CD4-positive, CD25-positive, alpha-beta regulatory T cell (primary cell): ENCODE results near the gene DNAJC9. TPM values are rescaled to one million over a fixed set of nuclear protein-coding genes. Genes with fewer than 3 reads are reported as not detected.

Experiments
- ATAC-seq, 2 donors: fragments of 150-1000 bp; cut with Tn5 transposase; one replicate each; pipeline ENCODE4 v1.10.0; 2021; ENCODE audit warnings: low read depth in 2 of 2, moderate number of reproducible peaks in 2 of 2, moderate library complexity in 1 of 2
- DNase-seq, 3 donors: peaks; one replicate each; pipeline versions ENCODE4 v3.0.0 to v3.0.0-alpha.2; 2012 to 2022; ENCODE audit warnings: mixed read lengths in 1 of 3
- H3K27ac ChIP-seq: one replicate; pipeline ENCODE4 v1.7.0; 2013; ENCODE audit warnings: mild to moderate bottlenecking, low read length; ENCODE audit not compliant: insufficient read depth, poor library complexity, severe bottlenecking
- H3K27me3 ChIP-seq: one replicate; pipeline ENCODE4 v1.7.0; 2013; ENCODE audit warnings: low read length; ENCODE audit not compliant: control insufficient read depth, insufficient read depth
- H3K36me3 ChIP-seq: one replicate; pipeline ENCODE4 v1.7.0; 2013; ENCODE audit warnings: mild to moderate bottlenecking, low read length, moderate library complexity; ENCODE audit not compliant: control insufficient read depth, insufficient read depth
- H3K4me1 ChIP-seq: 2 replicates; pipeline ENCODE4 v1.7.0; 2013; ENCODE audit warnings: mild to moderate bottlenecking, low read length; ENCODE audit not compliant: insufficient read depth, control insufficient read depth, poor library complexity, severe bottlenecking
- H3K4me3 ChIP-seq: one replicate; pipeline ENCODE4 v1.7.0; 2013; ENCODE audit warnings: low read depth, mild to moderate bottlenecking, low read length, moderate library complexity
- H3K9me3 ChIP-seq, 2 experiments: 1 replicate in 1 of 2; 2 replicates in 1 of 2; pipeline ENCODE4 v1.7.0; 2013; ENCODE audit warnings: low read length in 2 of 2, mild to moderate bottlenecking in 1 of 2, moderate library complexity in 1 of 2; ENCODE audit not compliant: control insufficient read depth in 2 of 2
- H3K27ac Mint-ChIP-seq, 3 donors: one replicate each; pipeline ENCODE4 v1.8.0; 2020 to 2022; ENCODE audit warnings: mild to moderate bottlenecking in 3 of 3, mixed read lengths in 3 of 3, moderate library complexity in 2 of 3
- H3K27me3 Mint-ChIP-seq: one replicate; pipeline ENCODE4 v1.8.0; 2022; ENCODE audit warnings: mild to moderate bottlenecking, mixed read lengths
- H3K36me3 Mint-ChIP-seq: one replicate; pipeline ENCODE4 v1.8.0; 2020; ENCODE audit warnings: mixed read lengths
- H3K4me1 Mint-ChIP-seq, 4 donors: one replicate each; pipeline ENCODE4 v1.8.0; 2020 to 2022; ENCODE audit warnings: mixed read lengths in 4 of 4, mild to moderate bottlenecking in 1 of 4
- H3K4me3 Mint-ChIP-seq, 4 donors: one replicate each; pipeline ENCODE4 v1.8.0; 2020 to 2022; ENCODE audit warnings: mild to moderate bottlenecking in 4 of 4, mixed read lengths in 4 of 4, moderate library complexity in 3 of 4
- H3K9me3 Mint-ChIP-seq, 7 donors: one replicate each; pipeline ENCODE4 v1.8.0; 2020 to 2022; ENCODE audit warnings: mixed read lengths in 7 of 7, mild to moderate bottlenecking in 3 of 7, moderate library complexity in 2 of 7
- polyA plus RNA-seq, 4 donors: library from polyadenylated mRNA; unstranded; fragments of 300-500 nt; fragmentation: Illumina TruSeq; gene quantifications; one replicate each; pipeline ENCODE4 v1.2.3, GENCODE V29; 2021
- total RNA-seq: library from RNA; stranded (reverse); gene quantifications from one replicate; pipeline ENCODE4 v1.2.3, GENCODE V29; 2022

Gene DNAJC9, protein sequence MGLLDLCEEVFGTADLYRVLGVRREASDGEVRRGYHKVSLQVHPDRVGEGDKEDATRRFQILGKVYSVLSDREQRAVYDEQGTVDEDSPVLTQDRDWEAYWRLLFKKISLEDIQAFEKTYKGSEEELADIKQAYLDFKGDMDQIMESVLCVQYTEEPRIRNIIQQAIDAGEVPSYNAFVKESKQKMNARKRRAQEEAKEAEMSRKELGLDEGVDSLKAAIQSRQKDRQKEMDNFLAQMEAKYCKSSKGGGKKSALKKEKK
- total RNA-seq (20.9 TPM), polyA plus RNA-seq (10 to 100 TPM; 32.5 to 35.8 (median 33.9) TPM)

DNA sequence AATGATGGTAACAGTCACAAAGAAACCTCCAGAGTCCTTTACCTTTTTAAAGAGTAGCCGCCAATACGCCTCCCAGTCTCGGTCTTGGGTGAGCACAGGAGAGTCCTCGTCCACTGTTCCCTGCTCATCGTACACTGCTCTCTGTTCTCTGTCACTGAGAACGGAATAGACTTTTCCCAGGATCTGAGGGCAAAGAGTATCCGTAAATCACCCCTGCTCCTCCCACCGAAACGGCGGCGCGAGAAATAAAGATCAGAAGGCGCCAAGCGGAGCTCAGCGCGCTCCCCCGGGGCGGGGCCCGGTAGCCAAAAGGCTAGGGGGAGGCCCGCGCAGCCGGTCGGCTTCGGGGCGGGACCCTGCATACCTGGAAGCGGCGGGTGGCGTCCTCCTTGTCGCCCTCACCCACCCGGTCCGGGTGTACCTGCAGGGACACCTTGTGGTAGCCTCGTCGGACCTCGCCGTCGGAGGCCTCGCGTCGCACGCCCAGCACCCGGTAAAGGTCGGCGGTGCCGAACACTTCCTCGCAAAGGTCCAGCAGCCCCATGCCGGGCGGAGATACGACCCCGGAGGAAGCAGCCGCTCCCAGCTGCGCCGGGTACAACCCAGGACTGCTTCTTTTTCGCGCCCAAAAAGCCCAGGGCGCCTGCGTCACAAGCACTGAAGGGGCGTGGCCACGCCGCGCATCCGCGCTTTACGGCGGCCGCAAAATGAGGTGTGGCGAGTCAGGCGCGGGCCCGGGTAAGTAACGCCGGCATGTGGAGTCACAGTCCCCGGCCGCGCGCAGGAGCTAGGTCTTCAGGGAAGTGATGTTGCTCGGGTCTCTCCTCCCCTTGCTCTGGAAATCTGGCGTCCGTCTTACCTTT is at the start of gene DNAJC9:
Gene DNAJC9, minus strand, starts transcription at position 610 of the 863 bp plus-strand sequence. Its CDS starts 66 bp downstream, at position 544.
- peaks cover 39% of the 10 kb centered on the region for H3K36me3 ChIP-seq
- peaks cover 47% of the 10 kb centered on the region for H3K4me1 ChIP-seq
- H3K27me3 ChIP-seq = no peaks in the 10 kb centered on the region
- peak within 1 kb of the TSS; percentile 98 for H3K27ac Mint-ChIP-seq
- peaks cover 21 to 71% (median 54%) of the 10 kb centered on the region in 4 donors for H3K4me1 Mint-ChIP-seq
- H3K27me3 Mint-ChIP-seq = no peaks in the 10 kb centered on the region
- H3K27ac ChIP-seq = peak within 1 kb of the TSS; percentile 96
- H3K9me3 Mint-ChIP-seq = no peaks in the 10 kb centered on the region
- peak; percentile 84 to 86 for ATAC-seq
- H3K4me3 Mint-ChIP-seq = peak within 1 kb of the TSS; percentile 95 to 99 (median 96)
- H3K9me3 ChIP-seq = no peaks in the 10 kb centered on the region
- H3K4me3 ChIP-seq = peak within 1 kb of the TSS; percentile 94
- peaks cover 40% of the 10 kb centered on the region for H3K36me3 Mint-ChIP-seq
- DNase-seq = peak; percentile 94 to 97 (median 96)

DNA sequence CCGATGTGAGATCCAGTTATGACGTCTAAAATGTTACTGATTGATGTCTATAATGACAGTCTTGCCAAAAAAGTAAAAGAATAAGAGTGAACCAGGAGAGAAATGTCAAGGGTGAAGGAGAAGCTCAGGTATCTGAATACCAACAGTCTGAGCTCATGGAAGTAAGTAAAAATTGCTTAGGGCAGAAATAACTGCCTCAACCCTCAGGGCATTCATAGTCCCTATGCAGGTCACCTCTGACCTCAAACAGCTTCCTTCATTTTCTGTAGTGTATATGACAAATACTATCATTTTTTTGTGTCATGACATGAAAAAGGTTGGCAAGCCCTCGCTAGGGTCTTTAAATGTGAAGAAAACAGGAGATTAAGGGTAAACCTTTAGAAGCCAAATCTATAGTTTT is 46.4 kb upstream of the DNAJC9 start:
- H3K4me3 ChIP-seq = no peak overlapping the region

DNA sequence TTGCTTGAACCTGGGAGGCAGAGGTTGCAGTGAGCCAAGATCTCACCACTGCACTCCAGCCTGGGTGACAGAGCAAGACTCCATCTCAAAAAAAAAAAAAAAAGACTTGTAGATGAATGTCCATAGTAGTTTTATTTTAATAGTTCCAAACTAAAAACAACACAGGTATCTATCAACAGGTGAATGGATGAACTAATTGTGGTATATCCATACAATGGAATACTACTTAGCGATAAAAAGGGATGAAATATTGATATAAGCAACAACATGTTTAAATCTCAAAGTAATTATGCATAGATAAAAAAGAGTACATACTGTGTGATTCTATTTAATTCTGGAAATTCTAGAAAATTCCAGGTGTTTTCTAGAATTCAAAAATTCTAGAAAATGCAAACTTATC is 42.9 kb upstream of the DNAJC9 start:
- ATAC-seq (no peak), DNase-seq (no peak)
- H3K9me3 Mint-ChIP-seq = peaks cover 0 to 10% (median 0%) of the 10 kb centered on the region in 7 donors
- no peak overlapping the region for H3K4me3 Mint-ChIP-seq
- Histone ChIP-seq H3K36me3 (no peaks in the 10 kb centered on the region), H3K4me1 (no peaks in the 10 kb centered on the region), H3K27me3 (no peaks in the 10 kb centered on the region), H3K9me3 (peaks cover 0 to 4% of the 10 kb centered on the region in 2 experiments), H3K27ac (no peak overlapping the region), H3K4me3 (no peak overlapping the region)
- no peaks in the 10 kb centered on the region for H3K4me1 Mint-ChIP-seq
- H3K27ac Mint-ChIP-seq = no peak overlapping the region
- peaks cover 11% of the 10 kb centered on the region for H3K27me3 Mint-ChIP-seq
- peaks cover 15% of the 10 kb centered on the region for H3K36me3 Mint-ChIP-seq

More for the DNA sequence above, 46.4 kb upstream of the DNAJC9 start:
- H3K9me3 ChIP-seq = peaks cover 0 to 4% of the 10 kb centered on the region in 2 experiments
- H3K4me1 Mint-ChIP-seq = no peaks in the 10 kb centered on the region
- H3K4me3 Mint-ChIP-seq = no peak overlapping the region
- no peak overlapping the region for H3K27ac Mint-ChIP-seq
- DNase-seq (no peak), ATAC-seq (no peak)
- H3K36me3 Mint-ChIP-seq = peaks cover 19% of the 10 kb centered on the region
- no peaks in the 10 kb centered on the region for H3K27me3 ChIP-seq
- peaks cover 0 to 10% (median 0%) of the 10 kb centered on the region in 7 donors for H3K9me3 Mint-ChIP-seq
- H3K27ac ChIP-seq = no peak overlapping the region
- H3K4me1 ChIP-seq = no peaks in the 10 kb centered on the region
- peaks cover 14% of the 10 kb centered on the region for H3K27me3 Mint-ChIP-seq
- H3K36me3 ChIP-seq = no peaks in the 10 kb centered on the region

DNA sequence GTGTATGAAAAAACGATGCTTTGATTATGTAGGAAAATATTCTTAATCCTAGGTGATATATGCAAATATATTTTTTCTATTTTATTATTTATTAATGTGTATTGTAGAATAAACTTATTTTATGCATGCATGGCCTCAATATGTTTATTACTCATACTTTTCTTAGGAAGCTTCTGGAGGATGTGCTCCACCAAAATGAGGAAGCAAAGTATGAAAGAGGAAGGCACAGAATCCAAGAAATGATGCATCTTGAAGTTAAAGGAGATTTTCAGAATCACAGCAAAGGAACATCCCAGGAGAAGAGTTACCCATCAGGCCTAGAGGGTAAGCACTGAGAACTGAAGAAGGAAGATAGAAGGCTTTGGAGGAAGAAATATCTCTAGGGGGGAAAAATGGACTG is 40.4 kb upstream of the DNAJC9 start:
- Mint-ChIP-seq H3K27me3 (peaks cover 10% of the 10 kb centered on the region), H3K4me3 (no peak overlapping the region), H3K36me3 (peaks cover 10% of the 10 kb centered on the region), H3K27ac (no peak overlapping the region), H3K9me3 (peaks cover 0 to 10% (median 0%) of the 10 kb centered on the region in 7 donors), H3K4me1 (no peaks in the 10 kb centered on the region)
- no peak overlapping the region for H3K27ac ChIP-seq
- DNase-seq = no peak
- no peak for ATAC-seq
- H3K27me3 ChIP-seq = no peaks in the 10 kb centered on the region
- H3K36me3 ChIP-seq = no peaks in the 10 kb centered on the region
- peaks cover 0 to 4% of the 10 kb centered on the region in 2 experiments for H3K9me3 ChIP-seq
- no peaks in the 10 kb centered on the region for H3K4me1 ChIP-seq
- H3K4me3 ChIP-seq = no peak overlapping the region

DNA sequence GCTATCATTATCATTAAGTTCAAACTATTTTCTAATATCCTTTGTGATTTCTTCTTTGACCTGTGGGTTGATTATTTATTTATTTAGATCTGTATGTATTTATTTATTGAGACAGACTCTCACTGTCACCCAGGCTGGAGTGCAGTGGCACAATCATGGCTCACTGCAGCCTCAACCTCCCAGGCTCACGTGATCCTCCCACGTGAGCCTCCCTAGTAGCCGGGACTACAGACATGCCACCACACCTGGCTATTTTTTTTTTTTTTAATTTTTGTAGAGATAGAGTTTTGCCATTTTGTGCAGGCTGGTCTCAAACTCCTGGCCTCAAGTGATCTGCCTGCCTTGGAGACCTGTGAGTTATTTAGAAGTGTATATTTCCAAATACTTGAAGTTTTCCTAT is 34.0 kb upstream of the DNAJC9 start:
- ATAC-seq (no peak), DNase-seq (no peak)
- Histone ChIP-seq H3K4me1 (no peaks in the 10 kb centered on the region), H3K4me3 (no peak overlapping the region), H3K9me3 (no peaks in the 10 kb centered on the region), H3K27me3 (no peaks in the 10 kb centered on the region), H3K36me3 (no peaks in the 10 kb centered on the region), H3K27ac (no peak overlapping the region)
- Mint-ChIP-seq H3K27ac (no peak overlapping the region), H3K36me3 (no peaks in the 10 kb centered on the region), H3K9me3 (no peaks in the 10 kb centered on the region), H3K27me3 (peaks cover 15% of the 10 kb centered on the region), H3K4me1 (no peaks in the 10 kb centered on the region), H3K4me3 (no peak overlapping the region)

DNA sequence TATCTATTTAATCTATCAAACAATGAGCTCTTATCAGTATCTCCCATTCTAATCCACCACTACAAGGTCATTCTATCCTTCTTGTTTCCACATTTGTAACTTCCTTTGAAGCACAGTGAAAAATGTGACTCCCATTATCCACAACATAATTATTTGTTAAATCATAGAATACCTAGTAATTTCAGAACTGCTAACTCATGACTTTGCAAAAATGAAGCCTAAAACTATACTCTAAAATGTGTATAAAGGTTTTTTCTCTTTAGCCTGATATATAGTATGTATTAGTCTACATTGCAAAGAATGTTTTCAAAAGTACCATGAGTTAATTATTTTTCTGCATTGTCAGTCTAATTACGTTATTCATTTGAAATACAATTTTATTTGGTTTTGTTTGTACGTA is 17.4 kb upstream of the DNAJC9 start:
- no peaks in the 10 kb centered on the region for H3K36me3 Mint-ChIP-seq

DNA sequence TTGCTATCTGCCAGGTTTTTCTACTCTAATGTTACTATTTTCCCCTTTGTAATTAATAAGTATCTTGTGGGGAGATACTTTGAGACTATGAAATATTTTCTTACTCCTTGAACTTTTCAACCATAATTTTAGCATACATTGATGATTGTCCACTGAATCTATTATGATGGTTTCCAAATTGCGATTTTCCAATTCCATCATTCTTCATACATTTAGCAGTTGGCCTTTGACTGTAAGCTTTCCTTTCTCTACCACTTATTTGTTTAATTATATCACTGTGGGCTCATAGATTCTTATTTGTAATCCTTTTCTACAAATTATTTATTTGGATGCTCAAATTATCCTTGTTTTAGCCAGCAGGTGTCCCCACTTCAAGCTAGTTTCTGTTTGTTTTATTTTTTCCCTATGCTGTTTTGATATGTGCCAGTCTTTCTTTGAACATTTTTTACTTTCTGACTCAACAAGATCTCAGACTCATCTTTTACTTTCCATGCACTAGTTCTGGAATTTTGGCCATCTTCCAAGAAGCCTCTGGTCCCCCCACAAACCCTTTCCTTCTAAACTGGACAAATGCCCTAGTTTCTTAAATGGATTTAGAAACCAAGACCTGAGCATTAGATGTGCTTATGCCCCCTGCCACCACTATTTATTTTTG is 16.8 kb upstream of the DNAJC9 start:
- Mint-ChIP-seq H3K4me3 (no peak overlapping the region), H3K4me1 (peaks cover 0 to 11% (median 1%) of the 10 kb centered on the region in 4 donors), H3K27me3 (peaks cover 19% of the 10 kb centered on the region), H3K9me3 (peaks cover 0 to 3% (median 0%) of the 10 kb centered on the region in 7 donors), H3K36me3 (no peaks in the 10 kb centered on the region), H3K27ac (peak overlapping the region in 1 of 3 donors; percentile 63)
- H3K36me3 ChIP-seq = no peaks in the 10 kb centered on the region
- H3K4me3 ChIP-seq = no peak overlapping the region
- no peaks in the 10 kb centered on the region for H3K4me1 ChIP-seq
- no peaks in the 10 kb centered on the region for H3K9me3 ChIP-seq
- no peak overlapping the region for H3K27ac ChIP-seq
- DNase-seq (peak in 2 of 3 donors; percentile 16 to 50), ATAC-seq (no peak)
- no peaks in the 10 kb centered on the region for H3K27me3 ChIP-seq

More for the DNA sequence above, 17.4 kb upstream of the DNAJC9 start:
- Histone ChIP-seq H3K27me3 (no peaks in the 10 kb centered on the region), H3K4me3 (no peak overlapping the region), H3K9me3 (no peaks in the 10 kb centered on the region), H3K36me3 (no peaks in the 10 kb centered on the region), H3K27ac (no peak overlapping the region), H3K4me1 (no peaks in the 10 kb centered on the region)
- Mint-ChIP-seq H3K4me1 (peaks cover 0 to 11% (median 1%) of the 10 kb centered on the region in 4 donors), H3K4me3 (no peak overlapping the region), H3K27ac (no peak overlapping the region), H3K27me3 (peaks cover 23% of the 10 kb centered on the region), H3K9me3 (peaks cover 0 to 3% (median 0%) of the 10 kb centered on the region in 7 donors)
- ATAC-seq = no peak
- DNase-seq = no peak
